ENCODE data around the gene PSG1.
"Not testable (repeated sequence)": the region's sequence is repeated elsewhere in the genome, so short reads cannot be mapped to it uniquely, and the experiment has no call there.

GRCh38 chr19:42890446-42890845 lies 10.9 kb upstream of the PSG1 start:
- TF ChIP-seq CTCF (IDR thresholded peaks at IDR 0.05); POLR2A (IDR thresholded peaks at IDR 0.05; ENCODE audit: low read depth); EP300 (IDR thresholded peaks at IDR 0.05): not testable (repeated sequence)
